ENCODE measurements around the gene CD8A.
A peak's percentile ranks its signal among the peaks of the same experiment; 100 is the strongest.

Gene CD8A

DNA sequence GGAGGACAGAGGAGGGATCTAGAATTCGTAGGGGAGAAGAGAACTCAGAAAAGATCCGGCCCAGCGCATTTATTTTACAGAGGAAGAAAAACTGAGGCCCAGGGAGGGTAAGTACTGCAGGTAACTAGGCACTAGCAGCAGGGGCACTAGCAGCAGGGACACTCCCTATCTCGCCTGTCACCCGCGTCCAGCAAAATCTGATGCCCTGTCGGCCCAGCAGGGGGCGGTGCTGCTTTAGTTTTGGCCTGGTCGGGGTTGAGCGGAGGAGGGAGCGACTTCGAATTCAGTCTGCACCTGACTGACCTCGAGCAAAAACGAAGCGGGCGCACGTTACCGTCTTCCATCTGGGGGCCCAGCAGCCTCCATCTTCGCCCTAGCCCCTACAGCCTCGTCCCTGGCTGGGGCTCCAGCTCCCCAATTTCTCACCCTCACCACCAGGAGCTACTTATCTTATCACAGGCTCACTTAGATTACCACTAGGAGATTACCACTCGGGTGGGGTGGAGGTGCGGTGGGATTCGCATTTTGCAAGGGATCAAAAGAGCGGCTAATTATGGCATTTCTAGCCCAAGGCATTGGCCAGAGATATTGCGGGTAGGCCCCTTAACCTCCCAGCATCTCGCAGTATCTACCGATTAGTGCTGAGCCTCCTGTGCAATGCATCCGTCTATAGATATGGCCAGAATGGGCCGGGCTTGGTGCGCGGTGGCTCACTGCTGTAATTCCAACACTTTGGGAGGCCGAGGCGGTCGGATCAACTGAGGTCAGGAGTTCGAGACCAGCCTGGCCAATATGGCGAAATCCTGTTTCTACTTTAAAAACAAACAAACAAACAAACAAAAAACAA, 17.8 kb upstream of the CD8A start:
- peak; percentile 89 for DNase-seq

DNA sequence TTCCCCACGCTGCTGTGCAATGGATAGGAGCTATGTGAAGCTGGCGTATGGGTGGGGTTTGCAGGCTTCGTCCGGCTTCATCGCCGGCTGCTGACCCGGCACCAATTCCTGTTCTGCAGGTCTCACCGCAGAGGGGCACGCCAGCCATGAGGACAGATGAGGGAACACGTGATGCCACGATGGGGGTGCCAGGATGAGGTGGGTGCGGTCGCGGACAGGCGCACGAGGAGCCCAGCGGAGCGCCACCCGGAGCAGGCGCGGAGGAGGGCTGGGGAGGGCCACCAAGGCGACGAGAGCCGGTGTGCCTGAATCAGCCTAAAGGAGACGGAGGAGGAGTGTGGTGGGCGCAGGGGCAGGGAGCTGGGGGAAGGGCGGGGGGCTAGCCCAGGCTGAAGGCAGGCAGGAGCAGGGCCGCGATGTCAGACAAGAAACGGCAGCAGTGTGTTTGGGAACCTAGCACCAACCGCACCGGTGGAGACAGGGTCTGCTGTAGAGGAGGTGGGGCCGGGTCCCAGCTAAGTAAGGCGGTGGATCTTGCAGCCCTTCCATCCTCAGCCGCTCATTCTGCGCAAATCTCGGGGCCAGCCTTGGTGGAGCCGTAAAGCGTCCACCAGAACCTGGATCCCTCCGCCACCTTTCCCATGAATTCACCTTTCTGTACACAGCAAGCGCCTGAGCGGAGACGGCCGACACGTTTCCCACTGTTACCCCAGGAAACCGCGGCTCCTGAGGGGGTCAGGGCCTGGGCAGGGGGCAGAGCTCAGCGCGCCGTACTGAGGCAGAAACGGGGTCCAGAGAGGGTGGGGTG, 17.0 kb upstream of the CD8A start:
- peak; percentile 51 for DNase-seq

DNA sequence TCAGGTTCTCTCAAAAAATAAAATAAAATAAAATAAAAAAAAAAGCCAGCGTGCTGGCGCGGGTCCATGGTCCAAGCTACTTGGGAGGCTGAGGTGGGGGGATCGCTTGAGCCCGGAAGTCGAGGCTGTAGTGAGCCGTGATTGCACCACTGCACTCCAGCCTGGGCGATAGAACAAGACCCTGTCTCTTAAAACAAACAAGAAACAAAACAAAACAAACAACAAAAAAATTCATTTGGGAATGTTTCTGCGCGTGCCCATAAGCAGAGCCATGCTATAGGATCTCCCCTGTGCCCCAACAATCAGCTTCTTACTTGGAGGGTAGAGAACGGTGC, 16.4 kb upstream of the CD8A start:
- DNase-seq = no peak

DNA sequence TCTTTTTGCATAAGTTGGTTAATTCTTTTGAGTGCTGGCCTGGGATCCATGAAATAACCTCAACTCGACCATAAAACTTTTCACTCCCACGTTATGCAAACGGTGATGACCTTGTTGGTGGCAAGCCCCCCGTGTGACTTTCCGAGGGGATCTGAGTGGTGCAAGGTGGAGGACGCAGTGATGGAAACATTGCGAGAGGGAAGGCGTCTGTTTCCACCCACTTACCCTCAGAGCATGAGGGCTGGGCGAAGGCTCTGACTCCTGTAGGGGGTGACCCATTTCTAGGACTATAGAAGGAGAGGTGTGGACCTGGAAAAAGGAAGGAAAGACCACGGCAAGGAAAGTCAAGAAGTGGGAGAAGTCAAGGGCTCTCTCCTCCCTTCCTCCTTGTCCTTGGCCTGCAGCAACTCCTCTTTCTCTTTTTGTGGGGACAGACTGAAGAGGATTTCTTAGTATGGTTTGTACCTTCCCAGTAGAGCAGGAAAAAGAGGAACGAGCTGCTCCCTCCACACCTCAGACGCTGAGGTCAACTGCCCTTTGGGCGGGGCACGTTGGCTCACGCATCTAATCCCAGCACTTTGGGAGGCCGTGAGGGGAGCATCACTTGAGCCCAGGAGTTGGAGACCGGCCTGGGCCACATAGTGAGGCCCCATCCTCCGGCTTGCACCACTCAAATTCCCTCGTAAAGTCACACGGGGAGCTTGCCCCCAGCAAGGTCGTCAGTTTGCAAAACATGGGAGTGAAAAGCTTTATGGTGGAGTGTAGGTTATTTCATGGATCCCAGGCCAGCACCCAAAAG, 15.5 kb upstream of the CD8A start:
- no peak for DNase-seq

DNA sequence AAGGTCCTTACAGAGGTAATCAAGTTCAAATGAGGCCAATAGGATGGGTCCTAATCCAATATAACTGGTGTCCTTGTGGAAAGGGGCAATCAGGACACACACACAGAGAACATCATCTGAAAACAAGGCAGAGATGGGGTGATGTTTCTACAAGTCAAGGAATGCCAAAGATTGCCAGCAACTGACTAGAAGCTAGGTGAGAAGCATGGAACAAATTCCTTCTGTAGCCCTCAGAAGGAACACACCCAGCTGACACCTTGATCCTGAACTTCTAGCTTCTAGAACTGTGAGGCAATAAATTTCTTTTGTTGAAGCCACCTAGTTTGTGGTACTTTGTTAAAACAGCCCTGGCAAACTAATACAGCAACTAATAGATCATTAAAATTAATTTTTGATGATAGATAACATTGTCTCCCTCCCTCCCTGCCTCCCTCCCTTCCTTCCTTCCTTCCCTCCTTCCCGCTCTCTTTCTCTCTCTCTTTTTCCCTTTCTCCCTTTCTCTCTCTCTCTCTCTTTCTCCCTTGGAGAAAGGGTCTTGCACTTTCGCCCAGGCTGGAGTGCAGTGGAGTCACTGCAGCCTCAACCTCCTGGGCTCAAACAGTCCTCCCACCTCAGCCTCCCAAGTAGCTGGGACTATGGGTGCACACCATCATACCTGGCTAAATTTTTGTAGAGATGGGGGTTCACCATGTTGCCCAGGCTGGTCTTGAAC, 10.3 kb upstream of the CD8A start:
- no peak for DNase-seq

DNA sequence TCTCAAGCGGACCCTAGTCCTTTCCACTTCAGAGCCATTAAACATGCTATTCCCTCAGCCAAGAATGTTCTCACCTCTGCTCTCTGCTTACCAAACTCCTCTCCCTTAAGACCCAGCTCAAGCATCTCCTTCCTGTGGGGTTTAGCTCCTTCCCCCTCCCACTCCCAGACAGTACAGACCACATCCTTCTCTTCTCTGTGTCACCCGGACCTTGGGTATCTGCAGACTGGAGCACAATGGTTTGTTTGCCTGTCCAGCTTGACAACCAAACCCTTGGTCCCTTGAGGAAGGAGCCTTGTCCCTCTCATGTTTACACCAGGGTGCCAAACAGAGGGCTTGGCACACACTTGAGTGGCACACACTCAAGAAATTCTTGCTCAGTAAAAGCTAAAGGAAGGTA, 4.1 kb upstream of the CD8A start:
- DNase-seq = no peak

DNA sequence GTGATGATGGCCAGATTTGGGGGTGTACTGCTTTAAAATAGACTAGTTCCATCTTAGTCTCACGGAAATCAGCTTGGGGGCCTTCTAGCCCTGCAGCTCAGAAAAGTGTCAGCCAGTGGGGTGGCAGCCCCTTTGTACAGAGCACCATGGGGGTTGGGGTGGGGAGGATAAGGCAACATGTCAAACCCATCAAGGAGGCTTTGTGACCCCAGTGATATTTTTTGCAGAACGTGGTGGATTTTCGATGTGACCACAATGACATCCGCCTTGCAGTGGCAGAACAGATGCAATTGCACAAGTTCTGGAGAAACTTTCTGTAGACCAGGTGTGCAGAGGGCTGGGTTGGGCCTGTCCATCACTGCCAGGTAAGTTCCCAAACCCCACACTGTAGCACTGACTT, 3.0 kb upstream of the CD8A start:
- no peak for DNase-seq

DNA sequence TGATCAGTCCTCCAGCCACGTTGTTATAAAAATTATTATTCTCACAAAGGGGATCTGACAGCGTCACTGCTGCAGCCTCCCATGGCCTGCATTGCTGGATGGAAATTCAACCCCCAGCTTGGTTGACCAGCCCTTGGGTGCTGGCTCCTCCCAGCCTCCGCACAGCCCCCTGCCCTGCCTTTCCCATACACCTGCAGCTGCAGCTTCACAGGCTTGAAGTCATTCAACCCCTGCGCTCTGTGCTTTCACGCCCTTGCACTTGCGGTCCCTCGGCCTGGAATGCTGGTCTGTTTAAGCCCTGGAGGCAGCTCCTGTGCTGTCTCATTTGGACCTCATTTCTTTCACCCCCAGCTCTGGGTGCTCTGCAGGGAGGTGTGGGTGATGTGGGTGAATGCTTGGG, 860 bp upstream of the CD8A start:
- DNase-seq = no peak

DNA sequence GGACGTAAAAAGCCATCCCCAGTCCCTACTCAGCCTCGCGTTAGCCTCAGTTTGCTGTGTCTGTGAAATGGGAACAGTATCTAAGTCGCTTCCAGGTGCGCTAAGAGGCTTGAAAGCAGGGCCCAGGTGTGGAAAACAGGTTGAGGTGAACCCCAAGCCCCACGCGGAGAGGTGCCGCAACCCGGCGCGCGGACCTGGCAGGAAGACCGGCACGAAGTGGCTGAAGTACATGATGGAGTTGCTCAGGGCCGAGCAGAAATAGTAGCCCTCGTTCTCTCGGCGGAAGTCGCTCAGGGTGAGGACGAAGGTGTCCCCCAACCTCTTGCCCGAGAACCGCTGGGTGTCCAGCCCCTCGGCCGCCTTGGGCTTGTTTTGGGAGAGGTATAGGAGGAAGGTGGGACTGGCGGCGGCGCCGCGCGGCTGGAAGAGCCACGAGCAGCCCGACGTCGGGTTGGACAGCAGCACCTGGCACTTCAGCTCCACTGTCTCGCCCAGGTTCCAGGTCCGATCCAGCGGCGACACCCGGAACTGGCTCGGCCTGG, 508 bp downstream of the CD8A start:
- DNase-seq = no peak

DNA sequence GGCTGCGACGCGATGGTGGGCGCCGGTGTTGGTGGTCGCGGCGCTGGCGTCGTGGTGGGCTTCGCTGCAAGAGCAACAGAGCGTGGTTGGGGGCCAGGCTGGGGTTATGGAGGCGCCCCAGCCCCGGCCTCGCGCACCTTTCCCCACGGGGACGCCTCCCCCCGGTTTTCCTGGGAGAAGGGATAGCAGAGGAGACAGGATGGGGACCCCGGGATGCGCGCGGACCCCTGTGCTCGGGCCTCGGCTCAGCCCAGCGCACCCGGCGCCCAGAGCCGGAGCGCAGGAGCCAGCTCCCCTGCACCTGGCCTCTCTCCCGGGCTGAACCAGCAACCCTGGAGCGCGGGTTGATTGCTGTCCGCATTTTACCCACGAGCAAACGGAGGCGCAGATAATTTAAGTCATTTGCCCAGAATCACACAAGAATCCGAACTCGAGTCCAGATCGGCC, 1.0 kb downstream of the CD8A start:
- no peak for DNase-seq

DNA sequence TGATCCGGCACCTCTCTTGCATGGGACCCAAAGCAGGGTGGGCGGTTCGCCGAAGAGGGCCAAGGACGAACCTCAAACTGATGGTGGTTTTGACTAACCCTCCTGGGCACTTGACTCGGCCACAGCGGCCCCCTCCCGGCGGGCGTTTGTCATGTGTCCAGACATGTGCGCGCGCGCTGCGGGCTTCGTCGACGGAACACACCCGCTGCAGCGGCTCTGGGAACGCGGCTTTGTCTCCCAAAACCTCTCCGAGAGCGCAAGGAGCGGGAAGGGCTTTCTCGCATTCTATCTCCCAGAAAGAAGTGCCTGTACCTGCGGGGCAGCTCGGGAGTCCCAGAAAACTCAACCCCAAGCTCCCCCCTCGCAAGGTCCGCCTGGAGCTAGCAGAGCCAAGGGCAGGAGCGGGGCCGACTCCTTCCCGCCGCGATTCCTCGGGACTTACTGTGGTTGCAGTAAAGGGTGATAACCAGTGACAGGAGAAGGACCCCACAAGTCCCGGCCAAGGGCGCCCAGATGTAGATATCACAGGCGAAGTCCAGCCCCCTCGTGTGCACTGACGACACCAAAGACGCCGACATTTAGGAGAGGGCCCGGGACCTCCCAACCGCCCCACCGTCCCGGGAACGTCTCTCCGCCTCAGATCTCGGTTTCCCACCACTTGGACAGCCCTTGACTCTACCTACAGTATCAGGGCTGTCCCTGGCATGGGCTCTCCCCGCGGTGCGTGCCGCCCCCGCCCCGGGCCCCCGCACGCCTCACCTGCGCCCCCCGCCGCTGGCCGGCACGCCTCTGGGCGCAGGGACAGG, 1.6 kb downstream of the CD8A start:
- no peak for DNase-seq

DNA sequence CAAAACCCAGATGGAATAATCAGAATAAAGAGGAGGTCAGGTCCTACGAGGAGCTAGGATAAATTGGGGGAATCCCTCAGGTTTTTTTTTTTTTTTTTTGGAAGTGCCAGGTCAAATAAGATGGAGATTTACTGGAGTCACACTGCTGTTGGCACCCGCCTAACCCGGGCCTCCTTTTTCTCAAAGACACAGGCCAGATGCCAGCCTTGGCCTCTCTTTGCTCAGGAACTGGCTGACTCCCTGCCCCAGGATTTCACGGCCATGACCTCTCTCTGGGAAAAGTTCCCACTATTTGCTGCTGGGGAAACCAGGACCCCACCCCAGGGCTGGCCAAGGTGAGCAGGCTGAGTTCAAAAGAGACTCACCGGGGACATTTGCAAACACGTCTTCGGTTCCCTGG, 2.5 kb downstream of the CD8A start:
- DNase-seq = no peak

DNA sequence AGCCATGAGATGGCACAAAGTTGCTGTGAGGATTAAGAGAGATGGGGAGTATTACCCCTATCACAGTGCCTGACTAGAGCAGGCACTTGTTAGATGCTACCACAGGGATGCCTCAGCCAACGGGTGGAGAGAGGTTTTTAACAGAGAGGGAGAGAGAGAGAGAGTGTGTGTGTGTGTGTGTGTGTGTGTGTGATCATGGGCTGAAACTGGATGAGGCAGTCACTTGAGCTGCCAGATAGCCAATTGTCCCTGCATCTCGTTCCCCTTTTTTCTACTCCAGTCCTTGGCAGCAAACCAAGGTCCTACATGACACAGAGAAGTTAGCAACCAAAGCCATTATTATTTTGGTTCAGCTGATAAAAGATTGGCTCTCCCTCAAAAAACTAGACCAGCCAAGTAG, 3.0 kb downstream of the CD8A start:
- DNase-seq = peak; percentile 26

DNA sequence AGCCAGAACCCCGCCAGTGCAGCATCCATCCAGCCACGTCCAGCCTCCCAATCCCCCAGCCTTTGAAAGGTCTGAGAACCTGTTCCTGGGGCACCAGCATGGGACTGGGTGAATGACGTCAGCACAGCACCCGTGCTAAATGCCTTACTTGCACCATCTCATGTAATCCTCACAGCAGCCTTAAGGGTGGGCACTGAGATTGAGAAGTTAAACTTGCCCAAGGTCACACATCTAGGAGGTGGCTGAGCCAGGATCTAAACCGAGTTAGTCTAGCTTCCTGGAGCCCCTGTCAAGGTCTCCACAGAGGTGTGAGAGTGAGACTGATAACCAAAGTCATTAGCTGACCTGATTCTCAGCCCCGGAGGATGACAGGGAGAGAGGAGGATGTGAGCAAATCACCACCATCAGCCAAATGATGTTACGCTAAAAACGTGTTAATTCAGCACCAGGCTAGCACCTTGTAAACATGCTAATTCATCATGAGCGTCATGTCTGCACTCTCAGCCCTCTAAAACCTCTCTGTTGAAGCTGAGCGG, 4.6 kb downstream of the CD8A start:
- DNase-seq = no peak

DNA sequence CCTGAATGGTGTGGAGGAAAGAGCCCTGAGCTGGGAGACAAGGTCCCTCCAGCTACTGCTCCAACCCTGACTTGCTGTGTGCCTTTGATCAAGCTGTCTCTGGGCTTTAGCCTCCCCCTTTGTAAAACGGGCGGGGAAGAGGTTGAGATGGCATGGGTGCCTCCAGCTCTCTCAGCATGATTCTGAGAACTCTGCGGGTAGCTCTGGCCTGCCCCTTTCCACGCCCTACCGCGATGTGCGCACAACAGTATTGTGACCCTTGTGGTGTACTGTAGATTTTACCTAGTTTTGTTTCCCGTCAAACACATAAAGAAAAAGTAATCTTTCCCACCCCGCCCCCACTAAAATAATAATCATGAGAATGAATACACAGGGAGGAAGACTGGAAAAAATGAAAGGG, 5.3 kb downstream of the CD8A start:
- DNase-seq = no peak

DNA sequence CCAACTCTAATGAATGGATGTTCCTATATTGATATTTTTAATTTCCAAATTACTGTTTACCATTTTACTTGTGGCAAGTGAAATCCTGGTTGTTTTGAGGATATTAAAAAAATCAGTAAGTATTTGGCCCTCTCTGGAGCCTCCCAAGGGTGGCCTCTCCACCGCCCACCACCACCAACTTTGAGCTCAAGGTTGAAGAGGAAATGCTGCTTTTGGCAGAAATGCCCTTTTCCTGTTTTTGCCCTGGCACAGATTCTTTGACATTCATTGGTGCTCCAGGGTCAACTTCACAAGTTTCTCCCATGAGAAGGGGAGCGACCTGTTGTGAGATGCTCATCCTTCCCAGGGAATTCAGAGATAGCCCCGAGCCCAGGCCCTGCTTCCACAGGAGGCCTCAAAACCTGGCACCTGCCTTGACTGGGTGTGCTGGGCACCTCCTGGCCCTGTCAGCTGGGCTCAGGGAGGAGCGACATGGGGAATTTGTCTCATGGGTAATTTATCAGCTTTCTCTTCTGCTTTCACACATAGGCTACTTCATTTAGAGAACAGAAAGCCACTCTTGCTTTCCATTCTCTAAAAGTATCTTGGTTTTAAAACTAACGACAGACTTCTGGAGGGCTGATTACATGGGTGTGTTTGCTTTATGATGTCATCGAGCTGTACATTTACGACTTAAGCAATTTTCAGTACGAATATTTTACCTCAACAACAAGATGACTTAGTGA, 6.9 kb downstream of the CD8A start:
- no peak for DNase-seq

DNA sequence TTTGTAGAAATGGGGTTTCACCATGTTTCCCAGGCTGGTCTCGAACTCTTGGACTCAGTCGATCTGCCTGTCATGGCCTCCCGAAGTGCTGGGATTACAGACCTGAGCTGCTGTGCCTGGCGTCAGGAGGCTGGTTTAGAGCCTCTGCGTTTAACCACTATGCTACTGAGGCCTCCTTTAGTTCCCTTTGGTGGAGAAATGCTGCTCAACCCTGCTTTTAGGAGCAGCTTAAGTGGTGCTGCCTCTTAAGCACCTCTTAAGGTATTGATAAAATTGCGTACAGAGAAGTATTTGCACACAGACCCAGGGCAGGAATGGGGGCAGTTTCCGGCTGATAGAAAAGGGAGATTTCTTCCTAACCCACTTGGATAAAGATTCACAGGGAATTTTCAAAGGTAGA, 8.0 kb downstream of the CD8A start:
- no peak for DNase-seq

DNA sequence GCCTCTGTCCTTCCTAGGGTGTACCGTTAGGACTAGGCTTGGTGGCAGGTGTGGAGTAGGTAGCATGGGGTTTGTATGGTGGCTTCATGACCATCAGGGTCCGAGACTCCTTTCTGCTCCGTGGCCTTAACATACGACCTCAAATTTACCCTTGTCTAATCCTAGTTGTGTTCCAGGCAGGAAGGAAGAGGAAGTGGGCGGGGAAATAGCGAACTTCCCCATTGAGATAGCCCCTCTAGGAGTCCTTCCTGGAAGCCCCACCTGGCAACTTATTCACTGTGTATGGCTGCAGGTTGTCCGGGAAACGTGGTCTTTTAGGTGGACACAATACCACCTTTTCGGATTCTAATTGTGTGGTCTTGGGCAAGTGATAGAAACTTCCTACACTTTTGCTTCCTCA, 9.3 kb downstream of the CD8A start:
- no peak for DNase-seq

DNA sequence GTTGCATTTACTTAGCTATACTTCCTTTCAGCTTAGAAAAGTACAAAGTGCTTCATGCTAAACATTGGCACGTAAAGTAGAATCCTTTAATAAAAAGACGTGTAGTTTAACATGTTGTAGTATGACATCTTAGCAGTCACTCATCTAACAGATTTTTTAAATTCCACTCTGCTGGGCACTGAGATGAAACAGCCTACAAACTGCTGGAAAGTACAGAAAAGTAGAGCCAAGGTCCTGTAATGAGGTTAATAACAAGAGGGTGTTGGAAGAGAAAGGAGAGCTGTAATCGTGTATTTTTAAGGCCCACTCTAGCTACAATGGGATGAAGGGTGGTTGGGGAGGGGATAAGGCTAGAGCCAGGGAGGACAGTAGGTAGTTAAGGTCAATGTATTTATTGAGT, 10.7 kb downstream of the CD8A start:
- no peak for DNase-seq

DNA sequence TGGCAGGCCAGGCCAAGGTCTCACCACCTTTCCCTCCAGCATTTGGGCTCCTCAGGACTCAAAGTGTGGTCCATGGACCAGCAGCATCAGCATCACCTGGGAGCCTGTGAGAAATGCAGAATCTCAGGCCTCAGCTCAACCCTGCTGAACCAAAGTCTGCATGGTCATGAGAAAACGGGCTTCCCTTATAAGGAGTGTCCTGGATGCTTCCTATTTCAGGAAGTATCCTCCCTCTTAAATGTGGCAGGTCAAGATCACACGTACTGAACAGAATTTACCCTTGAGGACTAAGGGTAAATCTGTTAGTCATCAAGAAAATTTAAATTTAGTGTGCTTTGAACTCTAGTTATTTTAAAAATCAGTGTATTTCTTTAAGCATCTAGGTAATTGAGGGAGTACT, 11.8 kb downstream of the CD8A start:
- no peak for DNase-seq

DNA sequence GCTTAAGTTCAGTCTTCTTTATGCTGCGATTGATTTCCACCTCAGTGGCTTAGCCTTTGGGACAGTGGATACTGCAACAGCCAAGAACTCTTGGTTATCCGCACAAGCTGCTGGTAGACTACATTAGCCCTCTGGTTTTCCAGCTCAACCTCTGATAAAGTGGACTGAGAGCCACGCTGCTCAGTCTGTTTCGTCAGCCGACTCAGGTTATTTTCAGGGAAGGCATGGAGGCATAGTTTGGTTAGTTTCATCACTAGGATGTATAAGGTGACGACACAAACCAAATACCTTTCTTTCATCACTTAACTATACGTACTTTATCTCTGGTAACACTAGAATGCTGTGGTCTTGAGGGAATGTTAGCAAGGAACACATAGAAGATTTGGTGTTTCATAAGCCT, 14.2 kb downstream of the CD8A start:
- DNase-seq = no peak
